ENCODE measurements around the gene THTPA.

DNA sequence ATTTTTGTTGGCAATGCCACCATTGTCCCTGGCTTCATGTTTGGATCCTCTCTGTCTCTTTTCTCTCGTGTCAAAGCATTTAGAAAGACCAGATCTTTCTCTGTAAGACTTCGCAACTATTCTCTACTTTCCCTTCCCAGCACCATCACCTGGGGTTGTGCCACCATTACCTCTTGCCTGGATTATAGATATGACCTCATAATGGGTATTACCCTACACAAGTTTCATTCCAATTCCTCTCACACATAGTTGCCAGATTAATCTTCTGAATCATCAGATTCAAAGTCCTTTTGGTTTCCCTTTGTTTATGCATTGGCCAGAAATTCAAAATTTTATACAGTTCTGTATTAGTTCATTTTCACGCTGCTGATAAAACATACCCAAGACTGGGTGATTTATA, 52.9 kb downstream of the THTPA start:
- TF ChIP-seq, protein P1, sequence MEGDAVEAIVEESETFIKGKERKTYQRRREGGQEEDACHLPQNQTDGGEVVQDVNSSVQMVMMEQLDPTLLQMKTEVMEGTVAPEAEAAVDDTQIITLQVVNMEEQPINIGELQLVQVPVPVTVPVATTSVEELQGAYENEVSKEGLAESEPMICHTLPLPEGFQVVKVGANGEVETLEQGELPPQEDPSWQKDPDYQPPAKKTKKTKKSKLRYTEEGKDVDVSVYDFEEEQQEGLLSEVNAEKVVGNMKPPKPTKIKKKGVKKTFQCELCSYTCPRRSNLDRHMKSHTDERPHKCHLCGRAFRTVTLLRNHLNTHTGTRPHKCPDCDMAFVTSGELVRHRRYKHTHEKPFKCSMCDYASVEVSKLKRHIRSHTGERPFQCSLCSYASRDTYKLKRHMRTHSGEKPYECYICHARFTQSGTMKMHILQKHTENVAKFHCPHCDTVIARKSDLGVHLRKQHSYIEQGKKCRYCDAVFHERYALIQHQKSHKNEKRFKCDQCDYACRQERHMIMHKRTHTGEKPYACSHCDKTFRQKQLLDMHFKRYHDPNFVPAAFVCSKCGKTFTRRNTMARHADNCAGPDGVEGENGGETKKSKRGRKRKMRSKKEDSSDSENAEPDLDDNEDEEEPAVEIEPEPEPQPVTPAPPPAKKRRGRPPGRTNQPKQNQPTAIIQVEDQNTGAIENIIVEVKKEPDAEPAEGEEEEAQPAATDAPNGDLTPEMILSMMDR (conservative IDR thresholded peaks at IDR 0.05; ENCODE audit: low read depth, low read length) = no peak
- TF ChIP-seq CEBPB (IDR thresholded peaks at IDR 0.05; ENCODE audit: low read depth, low read length) (no peak), RCOR1 (IDR thresholded peaks at IDR 0.05; ENCODE audit: insufficient replicate concordance, low read length) (no peak), POLR2A (IDR thresholded peaks at IDR 0.05; ENCODE audit: low read depth, low read length) (no peak)
- TF ChIP-seq, protein P2, sequence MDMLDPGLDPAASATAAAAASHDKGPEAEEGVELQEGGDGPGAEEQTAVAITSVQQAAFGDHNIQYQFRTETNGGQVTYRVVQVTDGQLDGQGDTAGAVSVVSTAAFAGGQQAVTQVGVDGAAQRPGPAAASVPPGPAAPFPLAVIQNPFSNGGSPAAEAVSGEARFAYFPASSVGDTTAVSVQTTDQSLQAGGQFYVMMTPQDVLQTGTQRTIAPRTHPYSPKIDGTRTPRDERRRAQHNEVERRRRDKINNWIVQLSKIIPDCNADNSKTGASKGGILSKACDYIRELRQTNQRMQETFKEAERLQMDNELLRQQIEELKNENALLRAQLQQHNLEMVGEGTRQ (IDR thresholded peaks at IDR 0.05; ENCODE audit: low read depth, low read length) = no peak
- TF ChIP-seq, protein P3, sequence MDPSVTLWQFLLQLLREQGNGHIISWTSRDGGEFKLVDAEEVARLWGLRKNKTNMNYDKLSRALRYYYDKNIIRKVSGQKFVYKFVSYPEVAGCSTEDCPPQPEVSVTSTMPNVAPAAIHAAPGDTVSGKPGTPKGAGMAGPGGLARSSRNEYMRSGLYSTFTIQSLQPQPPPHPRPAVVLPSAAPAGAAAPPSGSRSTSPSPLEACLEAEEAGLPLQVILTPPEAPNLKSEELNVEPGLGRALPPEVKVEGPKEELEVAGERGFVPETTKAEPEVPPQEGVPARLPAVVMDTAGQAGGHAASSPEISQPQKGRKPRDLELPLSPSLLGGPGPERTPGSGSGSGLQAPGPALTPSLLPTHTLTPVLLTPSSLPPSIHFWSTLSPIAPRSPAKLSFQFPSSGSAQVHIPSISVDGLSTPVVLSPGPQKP (IDR thresholded peaks at IDR 0.05; ENCODE audit: borderline replicate concordance, low read depth, low read length) = no peak

Measured in IMR-90 (cell line).